ENCODE data around the gene PKNOX2. TPM values are rescaled to one million over a fixed set of nuclear protein-coding genes. Genes with fewer than 3 reads are reported as not detected.

The PKNOX2 gene
- total and polyA plus RNA-seq, 4 donors: 3.1 to 10.6 (median 7.9) TPM

- H3K27me3 ChIP-seq (ENCODE audit: control insufficient read depth in 3 of 3, insufficient read depth in 3 of 3, low read length in 2 of 3): no peaks in the 10 kb centered on the region
- ATAC-seq (ENCODE audit: insufficient read depth, low FRiP score) (no peak), DNase-seq (no peak)
- H3K36me3 ChIP-seq (ENCODE audit: control insufficient read depth in 4 of 4, insufficient read depth in 4 of 4, low read length in 4 of 4): no peaks in the 10 kb centered on the region
- 28 to 45% methylated on average over 7 of the region's 7 CpGs for WGBS, 2 donors
- no peak overlapping the region for H3K9ac ChIP-seq (ENCODE audit: insufficient read depth in 1 of 2, low read length in 2 of 2)
- no peak overlapping the region for H3K4me3 ChIP-seq
- H3K9me3 ChIP-seq (ENCODE audit: control insufficient read depth in 4 of 4, insufficient read depth in 3 of 4, low read length in 3 of 4): no peaks in the 10 kb centered on the region
- H3K4me1 ChIP-seq (ENCODE audit: control insufficient read depth in 5 of 5, insufficient read depth in 5 of 5, low read length in 5 of 5): peaks cover 0 to 73% (median 13%) of the 10 kb centered on the region in 5 donors
- no peak for TF ChIP-seq CTCF (IDR thresholded peaks at IDR 0.05; ENCODE audit: control extremely low read depth, extremely low read depth)
- H3K27ac ChIP-seq (ENCODE audit: low read depth in 1 of 2, low read length in 1 of 2): peak overlapping the region in 1 of 2 donors; percentile 9
Observed at GRCh38 chr11:125253289-125253688, 88.7 kb downstream of the PKNOX2 start.

- Histone ChIP-seq H3K4me1 (ENCODE audit: control insufficient read depth in 5 of 5, insufficient read depth in 5 of 5, low read length in 5 of 5) (peaks cover 0 to 79% (median 13%) of the 10 kb centered on the region in 5 donors), H3K27ac (ENCODE audit: low read depth in 1 of 2, low read length in 1 of 2) (peak overlapping the region in 1 of 2 donors; percentile 9), H3K36me3 (ENCODE audit: control insufficient read depth in 4 of 4, insufficient read depth in 4 of 4, low read length in 4 of 4) (no peaks in the 10 kb centered on the region), H3K9me3 (ENCODE audit: control insufficient read depth in 4 of 4, insufficient read depth in 3 of 4, low read length in 3 of 4) (no peaks in the 10 kb centered on the region), H3K4me3 (no peak overlapping the region), H3K27me3 (ENCODE audit: control insufficient read depth in 3 of 3, insufficient read depth in 3 of 3, low read length in 2 of 3) (no peaks in the 10 kb centered on the region), H3K9ac (ENCODE audit: insufficient read depth in 1 of 2, low read length in 2 of 2) (no peak overlapping the region)
- TF ChIP-seq CTCF (IDR thresholded peaks at IDR 0.05; ENCODE audit: control extremely low read depth, extremely low read depth): no peak
- no peak for ATAC-seq (ENCODE audit: insufficient read depth, low FRiP score)
- WGBS, 2 donors: 59 to 62% methylated on average over 14 of the region's 14 CpGs
- peak in 2 of 3 donors; percentile 67 to 77 for DNase-seq
Observed at GRCh38 chr11:125253795-125254525, 89.4 kb downstream of the PKNOX2 start.

- H3K4me3 ChIP-seq: no peak overlapping the region
- WGBS, 2 donors: 58 to 60% methylated on average over 6 of the region's 6 CpGs
- no peaks in the 10 kb centered on the region for H3K36me3 ChIP-seq (ENCODE audit: control insufficient read depth in 4 of 4, insufficient read depth in 4 of 4, low read length in 4 of 4)
- DNase-seq: peak; percentile 76 to 83 (median 77)
- peak overlapping the region in 1 of 2 donors; percentile 48 for H3K27ac ChIP-seq (ENCODE audit: low read depth in 1 of 2, low read length in 1 of 2)
- H3K9ac ChIP-seq (ENCODE audit: insufficient read depth in 1 of 2, low read length in 2 of 2): no peak overlapping the region
- H3K27me3 ChIP-seq (ENCODE audit: control insufficient read depth in 3 of 3, insufficient read depth in 3 of 3, low read length in 2 of 3): no peaks in the 10 kb centered on the region
- no peaks in the 10 kb centered on the region for H3K9me3 ChIP-seq (ENCODE audit: control insufficient read depth in 4 of 4, insufficient read depth in 3 of 4, low read length in 3 of 4)
- ATAC-seq (ENCODE audit: insufficient read depth, low FRiP score): no peak
- H3K4me1 ChIP-seq (ENCODE audit: control insufficient read depth in 5 of 5, insufficient read depth in 5 of 5, low read length in 5 of 5): peaks cover 0 to 75% (median 17%) of the 10 kb centered on the region in 5 donors
- TF ChIP-seq CTCF (IDR thresholded peaks at IDR 0.05; ENCODE audit: control extremely low read depth, extremely low read depth): no peak
Observed at GRCh38 chr11:125256541-125257189, 92.1 kb downstream of the PKNOX2 start.

All from lung (tissue), 12 donors.